A673 (cell line): ENCODE measurements around the gene CTCF. TPM values are rescaled to one million over a fixed set of nuclear protein-coding genes. Genes with fewer than 3 reads are reported as not detected.

ENCODE experiments used
- BruUV-seq: library from RNA; stranded (reverse); fragments of 400-500 nt; replicated peaks from 2 replicates; lab custom pipeline; 2021; lab: Mats Ljungman, UMichigan
- CTCF ChIA-PET: fragments of 300-600 bp; sonication (Branson Sonifier 250); formaldehyde crosslinking; loops from one replicate; lab custom pipeline; 2022; ENCODE audit warnings: antibody characterized with exemption; lab: Charles Lee
- POLR2A ChIA-PET: fragments of 300-600 bp; sonication (Branson Sonifier 250); formaldehyde crosslinking; loops from one replicate; lab custom pipeline; 2022; ENCODE audit warnings: antibody characterized with exemption; ENCODE audit not compliant: low non-redundant PET; lab: Charles Lee
- DNase-seq: peaks from one replicate; pipeline ENCODE4 v3.0.0-alpha.2; 2015; ENCODE audit warnings: low spot score
- H3K27ac ChIP-seq: fragments of 200-600 bp; sonication (generic); 2 replicates; pipeline ENCODE4 v1.5.1; 2016; ENCODE audit warnings: mixed run types, low read depth, mild to moderate bottlenecking, mixed read lengths, antibody characterized with exemption, low read length; ENCODE audit not compliant: poor library complexity, severe bottlenecking
- H3K27me3 ChIP-seq: fragments of 200-600 bp; sonication (generic); replicated peaks from 2 replicates; pipeline ENCODE4 v1.6.1; 2017; ENCODE audit warnings: mixed run types, low read depth, mild to moderate bottlenecking, mixed read lengths, antibody characterized with exemption, low read length; ENCODE audit not compliant: insufficient read depth, poor library complexity
- H3K36me3 ChIP-seq: fragments of 200-600 bp; sonication (generic); 2 replicates; pipeline ENCODE4 v1.6.1; 2016; ENCODE audit warnings: mixed run types, mild to moderate bottlenecking, mixed read lengths, antibody characterized with exemption, low read length; ENCODE audit not compliant: insufficient read depth, poor library complexity, severe bottlenecking
- H3K4me1 ChIP-seq: fragments of 200-600 bp; sonication (generic); 2 replicates; pipeline ENCODE4 v1.6.1; 2017; ENCODE audit warnings: mixed run types, mild to moderate bottlenecking, mixed read lengths, antibody characterized with exemption, low read length; ENCODE audit not compliant: insufficient read depth, poor library complexity, severe bottlenecking
- H3K4me3 ChIP-seq: fragments of 200-600 bp; sonication (generic); 2 replicates; pipeline ENCODE4 v1.5.1; 2016; ENCODE audit warnings: low read depth, mixed run types, mild to moderate bottlenecking, mixed read lengths, low read length; ENCODE audit not compliant: poor library complexity, severe bottlenecking
- H3K9me3 ChIP-seq: fragments of 200-600 bp; sonication (generic); 2 replicates; pipeline ENCODE4 v1.6.1; 2016; ENCODE audit warnings: mixed run types, low read depth, mild to moderate bottlenecking, mixed read lengths, antibody characterized with exemption, low read length; ENCODE audit not compliant: poor library complexity, severe bottlenecking
- CTCF ChIP-seq: fragments of 300-800, 200-600 bp; sonication (generic); conservative IDR thresholded peaks from 2 replicates; pipeline ENCODE4 v1.5.1; 2017; ENCODE audit warnings: low read depth, mild to moderate bottlenecking, antibody characterized with exemption, low read length, moderate library complexity, mixed read lengths
- EZH2 ChIP-seq: fragments of 200-600 bp; sonication (generic); IDR thresholded peaks from 2 replicates; pipeline ENCODE4 v1.6.1; 2017; ENCODE audit warnings: borderline replicate concordance, low read depth, mild to moderate bottlenecking, mixed read lengths, antibody characterized with exemption, low read length; ENCODE audit not compliant: poor library complexity, severe bottlenecking
- intact Hi-C: fragments of 100-400 bp; cut with micrococcal nuclease; formaldehyde crosslinking; loops from one replicate; pipeline ENCODE4 v1.10.0; 2022; ENCODE audit not compliant: unreplicated experiment
- total RNA-seq: library from RNA; stranded (reverse); gene quantifications from 2 replicates; pipeline ENCODE4 v1.2.3, GENCODE V29; 2021

The CTCF gene
- total RNA-seq, 1 experiment from 2014 or later: 74.7 TPM

DNA sequence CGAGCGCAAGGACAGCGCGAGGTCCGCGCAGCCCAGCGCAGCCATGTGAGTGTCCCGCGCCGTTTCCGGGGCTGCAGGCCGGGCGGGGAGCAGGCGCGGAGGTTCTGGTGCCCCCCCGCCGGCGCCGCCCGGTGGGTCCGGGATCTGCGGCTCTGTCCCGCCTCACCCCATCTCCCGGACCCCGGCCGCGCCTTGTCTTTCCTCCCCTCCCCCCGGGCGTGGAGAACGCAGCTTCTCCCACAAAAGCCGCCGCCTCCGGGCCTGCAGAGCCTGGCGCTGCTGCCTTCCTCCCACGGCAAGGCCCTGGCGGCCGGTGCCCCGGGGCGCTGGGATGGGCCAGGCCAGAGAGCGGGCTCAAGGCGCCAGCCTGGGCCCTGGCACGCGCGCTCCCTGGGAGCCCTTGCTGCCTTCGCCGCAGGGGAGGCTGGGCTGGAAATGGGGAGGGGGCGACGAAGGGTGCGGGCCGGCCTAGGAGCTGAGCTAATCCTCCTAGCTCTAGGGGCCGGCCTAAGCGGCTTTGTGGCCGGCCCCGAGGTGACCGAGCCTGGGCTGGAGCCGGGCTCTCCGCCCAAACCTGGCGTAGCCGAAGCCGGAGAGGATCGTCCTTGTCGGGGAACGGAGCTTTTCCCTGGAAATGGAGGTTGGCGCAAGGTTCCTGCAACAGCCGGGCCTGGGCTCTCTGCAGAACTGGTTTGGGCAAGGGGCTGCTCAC is 33.3 kb upstream of the CTCF start:
- H3K4me1 ChIP-seq: peaks cover 13% of the 10 kb centered on the region
- H3K27ac ChIP-seq: peak overlapping the region; percentile 74
- peak; percentile 48 for DNase-seq
- no peaks in the 10 kb centered on the region for H3K9me3 ChIP-seq
- BruUV-seq: no TSS peak
- ChIA-PET CTCF (interaction anchor here (0.6 to 1.2 kb wide), 4 partner anchors 8 to 556 kb away, joined by 3 to 6 read pairs (median 4); partner anchors contain the start of gene NFATC3), POLR2A (no interaction called here)
- no peak for TF ChIP-seq EZH2
- no peak for TF ChIP-seq CTCF
- no peaks in the 10 kb centered on the region for H3K27me3 ChIP-seq
- no peaks in the 10 kb centered on the region for H3K36me3 ChIP-seq
- intact Hi-C loops: loop anchor here (10.0 kb wide), 1 partner anchor 516 kb away; no protein-coding TSS in a partner anchor
- H3K4me3 ChIP-seq: peak overlapping the region; percentile 85

- H3K9me3 ChIP-seq: no peaks in the 10 kb centered on the region
- H3K36me3 ChIP-seq: no peaks in the 10 kb centered on the region
- no peak for DNase-seq
- peak overlapping the region; percentile 85 for H3K4me3 ChIP-seq
- H3K27ac ChIP-seq: peak overlapping the region; percentile 74
- H3K27me3 ChIP-seq: no peaks in the 10 kb centered on the region
- TF ChIP-seq EZH2 (no peak), CTCF (no peak)
- BruUV-seq: no TSS peak
- ChIA-PET POLR2A (no interaction called here), CTCF (interaction anchor here (0.8 to 1.2 kb wide), 2 partner anchors 9 to 138 kb away, joined by 3 to 6 read pairs; no protein-coding TSS in a partner anchor)
- peaks cover 13% of the 10 kb centered on the region for H3K4me1 ChIP-seq
- intact Hi-C loops: loop anchor here (10.0 kb wide), 1 partner anchor 515 kb away; no protein-coding TSS in a partner anchor
Observed at GRCh38 chr16:67529582-67530012, 32.7 kb upstream of the CTCF start.

- H3K36me3 ChIP-seq: no peaks in the 10 kb centered on the region
- POLR2A ChIA-PET: interaction anchor here (0.6 kb wide), 1 partner anchor 402 kb away, joined by 4 read pairs; no protein-coding TSS in a partner anchor
- peak overlapping the region; percentile 85 for H3K4me3 ChIP-seq
- BruUV-seq: no TSS peak
- H3K27ac ChIP-seq: no peak overlapping the region
- CTCF ChIA-PET: interaction anchor here (0.6 to 1.2 kb wide), 3 partner anchors 9 to 137 kb away, joined by 3 to 6 read pairs (median 3); partner anchors contain the start of gene CARMIL2
- H3K9me3 ChIP-seq: no peaks in the 10 kb centered on the region
- intact Hi-C loops: no loop called here
- H3K27me3 ChIP-seq: no peaks in the 10 kb centered on the region
- peaks cover 13% of the 10 kb centered on the region for H3K4me1 ChIP-seq
- no peak for DNase-seq
- no peak for TF ChIP-seq EZH2
Observed at GRCh38 chr16:67530013-67530939, 32.0 kb upstream of the CTCF start.
